NCI-H2029 treated with DMSO at 0.1 percent for 48 hours (cell line): ENCODE results near the gene TMEM219.
"Not testable (repeated sequence)": the region's sequence is repeated elsewhere in the genome, so short reads cannot be mapped to it uniquely, and the experiment has no call there.

Source experiments
- DNase-seq: peaks from one replicate; lab custom pipeline; 2025; lab: John Stamatoyannopoulos, UW

The TMEM219 gene

DNA sequence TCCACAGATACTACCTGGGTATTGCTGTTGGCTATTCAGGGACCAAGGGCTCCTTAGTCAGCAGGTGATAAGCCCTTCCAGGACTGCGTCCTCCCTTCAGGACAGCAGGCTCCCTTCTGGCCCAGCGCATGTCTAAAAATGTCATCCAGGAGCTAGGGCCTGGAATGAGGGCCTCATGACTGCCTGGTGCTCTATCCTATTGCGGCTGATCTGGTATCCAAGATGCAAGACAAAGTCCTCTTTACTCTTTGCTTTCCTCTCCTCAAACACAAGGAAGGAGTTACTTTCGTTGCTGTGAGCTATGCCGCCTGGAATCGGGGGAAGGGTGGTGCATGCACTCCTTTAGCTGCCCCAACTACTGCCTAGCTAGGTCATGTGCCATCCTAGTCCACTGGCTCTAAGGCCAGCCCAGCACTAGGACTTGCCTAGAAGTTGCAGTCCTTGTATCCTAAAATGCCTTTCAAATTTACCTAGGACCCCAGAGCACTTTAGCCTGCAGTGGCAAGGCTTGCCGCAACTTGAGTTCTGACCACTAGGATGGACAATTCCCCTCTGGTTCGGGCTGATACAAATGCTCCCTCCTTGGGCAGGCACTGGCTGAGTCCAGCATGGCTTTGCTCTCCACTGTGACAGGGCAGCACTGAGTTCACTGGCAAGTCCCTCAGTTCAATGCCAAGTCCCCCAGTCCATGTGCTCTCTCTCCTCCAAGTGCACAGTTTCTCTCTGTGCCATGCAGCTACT, 10.1 kb upstream of the TMEM219 start:
- DNase-seq, result no peak

- DNase-seq, result no peak
These were observed 3.1 kb upstream of the TMEM219 start for GRCh38 chr16:29958756-29959155.

- DNase-seq, result no peak
These were observed 2.6 kb upstream of the TMEM219 start for GRCh38 chr16:29959293-29959692.

DNA sequence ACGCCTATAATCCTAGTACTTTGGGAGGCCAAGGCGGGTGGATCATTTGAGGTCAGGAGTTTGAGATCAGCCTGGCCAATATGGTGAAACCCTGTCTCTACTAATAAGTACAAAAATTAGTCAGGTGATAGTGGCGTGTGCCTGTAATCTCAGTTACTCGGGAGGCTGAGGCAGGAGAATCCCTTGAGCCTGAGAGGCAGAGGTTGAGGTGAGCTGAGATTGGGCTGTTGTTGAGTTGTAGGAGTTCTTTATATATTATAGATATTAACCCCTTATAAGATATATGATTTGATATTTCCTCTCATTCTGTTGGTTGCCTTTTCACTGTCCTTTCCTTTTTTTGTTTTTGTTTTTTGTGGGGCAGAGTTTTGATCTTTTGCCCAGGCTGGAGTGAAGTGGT, 2.1 kb upstream of the TMEM219 start:
- DNase-seq, result not testable (repeated sequence)

GRCh38 chr16:29961127-29961478, 776 bp upstream of the TMEM219 start:
- no peak for DNase-seq

GRCh38 chr16:29962344-29962994, 590 bp downstream of the TMEM219 start:
- DNase-seq, result no peak

DNA sequence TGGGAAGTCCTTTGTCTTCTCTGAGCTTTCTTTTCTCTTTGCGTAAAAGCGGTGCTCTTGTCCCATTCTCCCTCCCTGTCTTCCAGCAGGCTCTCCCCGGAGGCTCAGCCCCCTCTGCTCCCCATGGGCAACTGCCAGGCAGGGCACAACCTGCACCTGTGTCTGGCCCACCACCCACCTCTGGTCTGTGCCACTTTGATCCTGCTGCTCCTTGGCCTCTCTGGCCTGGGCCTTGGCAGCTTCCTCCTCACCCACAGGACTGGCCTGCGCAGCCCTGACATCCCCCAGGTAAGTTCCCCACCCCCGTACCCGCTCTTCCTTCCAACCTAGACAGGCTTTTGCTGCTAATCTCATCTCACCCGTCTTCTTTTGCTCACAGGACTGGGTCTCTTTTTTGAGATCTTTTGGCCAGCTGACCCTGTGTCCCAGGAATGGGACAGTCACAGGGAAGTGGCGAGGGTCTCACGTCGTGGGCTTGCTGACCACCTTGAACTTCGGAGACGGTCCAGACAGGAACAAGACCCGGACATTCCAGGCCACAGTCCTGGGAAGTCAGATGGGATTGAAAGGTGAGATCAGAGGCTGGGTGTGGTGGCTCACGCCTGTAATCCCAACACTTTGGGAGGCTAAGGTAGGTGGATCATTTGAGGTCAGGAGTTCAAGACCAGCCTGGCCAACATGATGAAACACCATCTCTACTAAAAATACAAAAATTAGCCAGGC, 1.3 kb downstream of the TMEM219 start:
- DNase-seq, result no peak

DNA sequence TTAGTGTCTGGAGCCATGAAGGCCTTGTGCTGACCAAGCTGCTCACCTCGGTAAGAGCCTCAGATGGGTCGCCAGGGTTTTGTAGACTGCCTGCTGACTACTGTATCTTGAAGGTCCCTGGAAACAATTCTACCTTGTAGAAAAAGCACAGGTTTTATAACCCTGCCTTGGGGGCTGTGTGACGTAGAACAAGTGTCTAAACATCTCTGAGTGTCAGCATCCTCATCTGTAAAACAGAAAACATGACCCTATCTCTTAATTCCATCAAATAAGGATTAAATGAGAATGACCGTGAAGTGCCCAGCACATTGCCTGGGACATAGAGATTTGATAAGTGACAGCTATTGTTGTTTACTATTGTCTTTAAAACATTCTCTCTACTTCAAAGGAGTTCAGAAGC, 6.3 kb downstream of the TMEM219 start:
- DNase-seq, result no peak

DNA sequence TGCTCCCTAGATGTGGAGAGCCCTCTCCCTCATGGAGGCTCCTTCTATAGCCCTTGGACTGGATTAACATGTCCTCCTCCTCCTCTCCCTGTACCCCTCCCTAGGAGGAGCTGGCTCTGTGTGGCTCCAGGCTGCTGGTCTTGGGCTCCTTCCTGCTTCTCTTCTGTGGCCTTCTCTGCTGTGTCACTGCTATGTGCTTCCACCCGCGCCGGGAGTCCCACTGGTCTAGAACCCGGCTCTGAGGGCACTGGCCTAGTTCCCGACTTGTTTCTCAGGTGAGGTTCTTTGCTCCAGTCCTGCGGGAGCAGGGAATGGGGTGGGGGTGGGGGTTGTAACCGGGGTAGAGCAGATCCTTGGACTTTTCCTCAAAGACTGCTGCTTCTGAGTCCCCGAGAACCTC, 9.4 kb downstream of the TMEM219 start:
- DNase-seq, result no peak

- no peak for DNase-seq
These were observed 10.6 kb downstream of the TMEM219 start for GRCh38 chr16:29972500-29972899.

- no peak for DNase-seq
These were observed 11.1 kb downstream of the TMEM219 start for GRCh38 chr16:29972992-29973383.

- peak; percentile 91 for DNase-seq
These were observed 11.7 kb downstream of the TMEM219 start, which contains the start of gene TAOK2 for GRCh38 chr16:29973384-29974246. Gene TAOK2, plus strand, starts transcription at chr16:29973868. Its CDS starts 3,905 bp downstream, at chr16:29977773.

- no peak for DNase-seq
These were observed 12.6 kb downstream of the TMEM219 start for GRCh38 chr16:29974291-29975133.

DNA sequence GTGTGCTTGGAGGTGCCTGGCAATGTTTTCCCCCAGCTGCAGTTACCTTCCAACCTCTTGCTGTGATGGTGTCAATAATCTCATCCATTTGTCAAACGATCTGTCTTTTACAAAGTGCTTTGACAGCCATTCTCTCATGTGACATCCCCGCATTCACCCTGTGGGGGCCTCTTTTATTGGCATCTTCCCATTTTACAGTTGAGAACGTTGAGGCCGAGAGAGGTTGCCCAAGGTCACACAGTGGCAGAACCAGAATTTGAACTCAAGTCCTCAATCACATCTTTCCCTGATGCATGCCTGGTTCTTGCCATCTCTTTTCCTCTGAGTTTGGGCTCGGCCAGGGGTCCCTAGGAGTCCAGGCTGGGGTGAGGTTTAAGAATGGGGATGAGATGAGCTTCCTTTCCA, 13.3 kb downstream of the TMEM219 start:
- DNase-seq, result no peak

DNA sequence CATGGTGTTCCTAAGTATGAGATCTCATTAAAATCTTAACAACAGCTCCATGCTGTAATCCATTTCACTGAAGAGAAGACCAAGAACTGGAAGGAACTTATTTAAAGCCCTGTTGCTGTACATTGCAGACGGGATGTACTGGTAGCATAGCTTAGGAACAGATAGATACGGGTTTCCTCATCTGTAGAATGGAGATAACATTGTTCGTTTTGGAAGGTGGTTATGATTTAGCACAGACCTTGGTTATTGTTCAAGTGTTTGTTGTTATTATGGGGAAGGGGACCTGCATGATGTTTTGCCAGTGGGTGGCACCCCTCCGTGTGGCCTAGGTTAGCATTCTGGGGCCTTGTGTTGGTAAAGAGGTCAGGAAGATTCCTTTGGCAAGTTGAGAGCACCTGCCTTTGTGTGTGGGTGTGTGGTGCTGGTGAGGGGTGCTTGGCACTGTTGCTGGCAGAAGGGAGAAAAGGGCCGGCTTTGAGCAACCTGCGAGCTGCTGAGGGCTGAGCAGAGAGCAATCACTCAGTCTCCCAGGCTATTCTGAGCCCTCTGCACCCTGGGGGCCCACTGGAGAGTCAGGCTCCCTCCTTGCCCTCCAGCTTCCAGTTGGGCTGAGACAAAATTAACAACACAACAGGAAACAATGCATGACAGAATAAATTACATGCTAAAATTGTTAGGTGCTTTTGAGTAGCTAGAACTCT, 14.1 kb downstream of the TMEM219 start:
- no peak for DNase-seq

GRCh38 chr16:29977063-29977825, 15.4 kb downstream of the TMEM219 start:
- DNase-seq, result no peak

DNA sequence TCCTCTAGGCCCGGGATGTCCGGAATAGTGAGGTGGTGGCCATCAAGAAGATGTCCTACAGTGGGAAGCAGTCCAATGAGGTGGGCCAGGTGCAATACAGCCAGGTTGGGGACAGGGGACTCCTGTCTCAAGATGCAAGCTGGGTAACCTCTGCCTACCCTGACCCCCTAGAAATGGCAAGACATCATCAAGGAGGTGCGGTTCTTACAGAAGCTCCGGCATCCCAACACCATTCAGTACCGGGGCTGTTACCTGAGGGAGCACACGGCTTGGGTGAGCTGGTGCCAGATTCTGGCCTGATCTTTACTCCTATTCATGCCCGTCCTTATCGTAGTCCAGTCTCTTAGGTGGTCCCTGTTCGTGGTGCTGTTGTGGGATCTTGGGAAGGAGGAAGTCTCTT, 16.2 kb downstream of the TMEM219 start:
- DNase-seq, result no peak

DNA sequence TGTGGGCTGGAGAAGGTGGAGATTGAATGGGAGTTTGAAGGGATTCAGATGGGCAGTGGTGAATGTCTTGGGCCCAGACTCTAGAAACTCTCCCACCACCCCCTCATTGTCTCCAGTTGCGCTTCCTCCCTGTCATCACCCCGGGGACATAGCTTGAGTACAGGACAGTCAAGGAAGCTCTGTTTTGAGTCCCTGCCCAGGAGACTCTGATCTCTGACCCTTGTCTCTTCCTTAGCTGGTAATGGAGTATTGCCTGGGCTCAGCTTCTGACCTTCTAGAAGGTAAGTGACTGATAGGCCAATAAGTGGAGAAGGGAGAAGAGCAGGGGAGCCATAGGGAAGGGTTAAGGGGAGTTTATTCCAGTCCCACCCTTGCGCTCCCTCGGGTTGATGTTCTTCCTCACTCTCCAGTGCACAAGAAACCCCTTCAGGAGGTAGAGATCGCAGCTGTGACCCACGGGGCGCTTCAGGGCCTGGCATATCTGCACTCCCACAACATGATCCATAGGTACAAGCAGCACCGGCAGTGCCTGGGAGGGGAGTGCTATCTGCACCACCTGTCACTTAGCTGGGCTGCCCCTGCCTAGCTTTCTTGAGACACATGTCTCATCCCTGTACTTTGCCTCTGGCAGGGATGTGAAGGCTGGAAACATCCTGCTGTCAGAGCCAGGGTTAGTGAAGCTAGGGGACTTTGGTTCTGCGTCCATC, 16.8 kb downstream of the TMEM219 start:
- DNase-seq, result no peak
